ENCODE data around the gene ADAR.

Gene ADAR

GRCh38 chr1:154556422-154556821 is 51.6 kb downstream of the ADAR start:
- DNase-seq, result no peak

- no peak for DNase-seq
Observed at GRCh38 chr1:154553056-154554030, 54.6 kb downstream of the ADAR start.

- no peak for DNase-seq
Observed at GRCh38 chr1:154552036-154552435, 56.0 kb downstream of the ADAR start.

- no peak for DNase-seq
Observed at GRCh38 chr1:154551474-154551873, 56.5 kb downstream of the ADAR start.

GRCh38 chr1:154550657-154551056 is 57.3 kb downstream of the ADAR start:
- no peak for DNase-seq

- DNase-seq, result no peak
Observed at GRCh38 chr1:154550070-154550469, 57.9 kb downstream of the ADAR start.

GRCh38 chr1:154549202-154549770 is 58.7 kb downstream of the ADAR start:
- no peak for DNase-seq

GRCh38 chr1:154548028-154548427 is 60.0 kb downstream of the ADAR start:
- no peak for DNase-seq

- DNase-seq, result no peak
Observed at GRCh38 chr1:154547105-154547732, 60.8 kb downstream of the ADAR start.

GRCh38 chr1:154546264-154547063 is 61.5 kb downstream of the ADAR start:
- DNase-seq, result peak; percentile 74 to 86 (median 84)

- no peak for DNase-seq
Observed at GRCh38 chr1:154541231-154541630, 66.8 kb downstream of the ADAR start.

- DNase-seq, result no peak
Observed at GRCh38 chr1:154539486-154540483, 68.2 kb downstream of the ADAR start.

GRCh38 chr1:154536570-154536969 is 71.4 kb downstream of the ADAR start:
- no peak for DNase-seq

- DNase-seq, result no peak
Observed at GRCh38 chr1:154533952-154534844, 73.8 kb downstream of the ADAR start.

Data from suppressor macrophage (primary cell).